Upper lobe of left lung (tissue), 4 donors: ENCODE measurements around the gene SLC6A17.

Experiments used
- CTCF ChIP-seq, 6 experiments: fragments of 450-650 bp in 4 of 6; fragments of 200-600 bp in 2 of 6; sonication (generic) in 2 of 6; IDR thresholded peaks; one replicate each; pipeline ENCODE4 v1.5.1; 2016 to 2019; ENCODE audit warnings: antibody characterized with exemption in 6 of 6
- EP300 ChIP-seq, 4 donors: sonication (generic); formaldehyde crosslinking; IDR thresholded peaks; one replicate each; pipeline ENCODE4 v1.5.1; 2017; ENCODE audit warnings: antibody characterized with exemption in 4 of 4, control low read depth in 2 of 4

- TF ChIP-seq CTCF (IDR thresholded peaks at IDR 0.05), result no peak
- no peak for TF ChIP-seq EP300 (IDR thresholded peaks at IDR 0.05)
These were observed 29.2 kb upstream of the SLC6A17 start for GRCh38 chr1:110120960-110121561.
